Tibial nerve (tissue), 4 donors: ENCODE measurements around the gene CDON.

ENCODE experiments used
- EP300 ChIP-seq, 2 donors: sonication (generic); formaldehyde crosslinking; IDR thresholded peaks; one replicate each; pipeline ENCODE4 v1.6.1; 2017; ENCODE audit warnings: antibody characterized with exemption in 2 of 2, mild to moderate bottlenecking in 1 of 2
- POLR2A ChIP-seq, 2 donors: fragments of 450-650 bp; IDR thresholded peaks; one replicate each; pipeline ENCODE4 v1.6.1; 2017; ENCODE audit warnings: antibody characterized with exemption in 2 of 2, mild to moderate bottlenecking in 2 of 2, moderate library complexity in 2 of 2
- TF ChIP-seq, protein P1 (sequence below), 5 experiments: fragments of 200-600 bp in 3 of 5; fragments of 450-650 bp in 2 of 5; sonication (generic) in 3 of 5; IDR thresholded peaks; one replicate each; pipeline ENCODE4 v1.5.1; 2016 to 2019; ENCODE audit warnings: antibody characterized with exemption in 5 of 5, mild to moderate bottlenecking in 3 of 5, moderate library complexity in 2 of 5

DNA sequence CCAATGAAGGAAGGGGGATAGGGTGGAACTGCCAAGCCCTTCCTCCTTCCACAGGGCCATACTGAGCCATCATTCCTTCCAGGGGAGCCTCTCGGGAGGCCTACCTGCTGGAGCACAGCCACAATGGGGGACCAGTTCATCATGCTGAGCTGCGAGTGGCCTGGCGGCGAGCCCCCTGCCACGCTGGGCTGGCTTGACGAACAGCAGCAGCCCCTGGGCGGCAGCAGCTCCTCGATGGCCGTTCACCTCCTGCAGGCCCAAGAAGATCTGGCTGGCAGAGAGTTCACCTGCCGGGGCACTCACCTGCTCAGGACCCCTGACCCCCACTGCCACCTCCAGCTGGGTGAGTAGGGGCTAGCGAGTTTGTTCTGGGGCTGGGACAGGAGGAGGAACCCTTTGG, 110.9 kb downstream of the CDON start:
- TF ChIP-seq POLR2A (IDR thresholded peaks at IDR 0.05): no peak
- TF ChIP-seq EP300 (IDR thresholded peaks at IDR 0.05): no peak
- TF ChIP-seq, protein P1, sequence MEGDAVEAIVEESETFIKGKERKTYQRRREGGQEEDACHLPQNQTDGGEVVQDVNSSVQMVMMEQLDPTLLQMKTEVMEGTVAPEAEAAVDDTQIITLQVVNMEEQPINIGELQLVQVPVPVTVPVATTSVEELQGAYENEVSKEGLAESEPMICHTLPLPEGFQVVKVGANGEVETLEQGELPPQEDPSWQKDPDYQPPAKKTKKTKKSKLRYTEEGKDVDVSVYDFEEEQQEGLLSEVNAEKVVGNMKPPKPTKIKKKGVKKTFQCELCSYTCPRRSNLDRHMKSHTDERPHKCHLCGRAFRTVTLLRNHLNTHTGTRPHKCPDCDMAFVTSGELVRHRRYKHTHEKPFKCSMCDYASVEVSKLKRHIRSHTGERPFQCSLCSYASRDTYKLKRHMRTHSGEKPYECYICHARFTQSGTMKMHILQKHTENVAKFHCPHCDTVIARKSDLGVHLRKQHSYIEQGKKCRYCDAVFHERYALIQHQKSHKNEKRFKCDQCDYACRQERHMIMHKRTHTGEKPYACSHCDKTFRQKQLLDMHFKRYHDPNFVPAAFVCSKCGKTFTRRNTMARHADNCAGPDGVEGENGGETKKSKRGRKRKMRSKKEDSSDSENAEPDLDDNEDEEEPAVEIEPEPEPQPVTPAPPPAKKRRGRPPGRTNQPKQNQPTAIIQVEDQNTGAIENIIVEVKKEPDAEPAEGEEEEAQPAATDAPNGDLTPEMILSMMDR (IDR thresholded peaks at IDR 0.05): no peak
